Spleen (tissue), 7 donors: ENCODE results near the gene PLVAP.

Experiments used
- CTCF ChIP-seq, 11 experiments: fragments of 200-600 bp in 7 of 11; fragments of 450-650 bp in 4 of 11; sonication (generic) in 4 of 11; IDR thresholded peaks in 8 of 11; conservative IDR thresholded peaks in 3 of 11; 1 replicate in 7 of 11; 2 replicates in 4 of 11; pipeline versions ENCODE4 v1.4.0 to v1.8.0; 2016 to 2021; ENCODE audit warnings: antibody characterized with exemption in 11 of 11, inconsistent platforms in 4 of 11, mild to moderate bottlenecking in 1 of 11
- POLR2A ChIP-seq, 3 donors: fragments of 450-650 bp; IDR thresholded peaks; one replicate each; pipeline ENCODE4 v1.5.1; 2017; ENCODE audit warnings: antibody characterized with exemption in 3 of 3, mild to moderate bottlenecking in 1 of 3
- POLR2AphosphoS5 ChIP-seq, 3 donors: sonication (generic); formaldehyde crosslinking; IDR thresholded peaks; one replicate each; pipeline ENCODE4 v1.5.1; 2017; ENCODE audit warnings: antibody characterized with exemption in 3 of 3
- donor health status: DM: no; HTN: no; CAD: no; lungs with moderate emphysema.
- donor health status: DM: no; HTN: no; CAD: no.
- donor health status: DM: no; HTN: no; CAD: no.

DNA sequence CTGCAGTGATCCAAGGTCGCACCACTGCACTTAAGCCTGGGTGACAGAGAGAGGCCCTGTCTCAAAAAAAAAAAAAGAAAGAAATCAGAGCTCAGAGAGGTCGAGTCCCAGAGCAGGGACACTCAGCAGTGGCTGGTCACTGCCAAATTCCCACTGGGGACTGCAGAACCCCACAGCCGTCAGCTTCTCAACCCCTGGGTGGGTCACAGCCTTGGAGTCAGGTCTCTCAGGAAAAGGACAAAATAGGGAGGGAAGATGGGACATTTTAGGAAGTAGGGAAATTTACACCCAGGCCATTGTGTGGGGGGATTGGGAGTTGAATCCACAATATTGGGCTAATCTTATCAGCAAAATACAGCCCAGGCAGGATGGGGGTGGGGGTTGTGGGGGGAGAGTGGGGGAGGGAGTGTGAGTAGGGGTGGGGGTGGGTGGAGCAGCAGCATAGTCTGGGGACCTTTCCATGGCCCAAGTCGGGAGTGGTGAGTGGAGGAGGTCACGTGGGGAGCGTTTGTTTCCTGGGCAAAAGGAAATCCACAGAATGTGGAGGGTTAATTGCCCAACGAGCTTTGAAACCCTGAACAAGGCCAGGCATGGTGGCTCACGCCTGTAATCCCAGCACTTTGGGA is 21.9 kb upstream of the PLVAP start:
- TF ChIP-seq CTCF (IDR thresholded peaks at IDR 0.05 in 8 of 11, conservative IDR thresholded peaks at IDR 0.05 in 3 of 11): no peak
- TF ChIP-seq POLR2AphosphoS5 (IDR thresholded peaks at IDR 0.05): no peak
- TF ChIP-seq POLR2A (IDR thresholded peaks at IDR 0.05): no peak
